K562 (cell line): ENCODE results near the gene CLTA. TPM values are rescaled to one million over a fixed set of nuclear protein-coding genes. Genes with fewer than 3 reads are reported as not detected.

Experiments
- ADNP ChIP-seq: fragments of 200-800 bp; sonication (Bioruptor generic); IDR thresholded peaks from 2 replicates; pipeline ENCODE4 v1.6.1; 2016; ENCODE audit warnings: missing genetic modification characterization, missing compliant biosample characterization
- BCOR ChIP-seq: fragments of 450-650 bp; IDR thresholded peaks from 2 replicates; pipeline ENCODE4 v1.6.1; 2016
- ESRRB ChIP-seq: fragments of 250-450 bp; sonication (Bioruptor Pico); IDR thresholded peaks from 2 replicates; pipeline ENCODE4 v1.5.0; 2020; ENCODE audit warnings: mild to moderate bottlenecking, moderate library complexity, borderline replicate concordance
- HDAC2 ChIP-seq: fragments of 450-650 bp; IDR thresholded peaks from 2 replicates; pipeline ENCODE4 v1.6.1; 2016; ENCODE audit warnings: mild to moderate bottlenecking
- HMGN3 ChIP-seq: IDR thresholded peaks from 2 replicates; pipeline ENCODE4 v1.6.1; 2011; ENCODE audit warnings: borderline replicate concordance, low read depth, mild to moderate bottlenecking, mixed read lengths, low read length; ENCODE audit not compliant: insufficient read length; ENCODE audit errors: extremely low read depth
- HNRNPL ChIP-seq: fragments of 200-400 bp; formaldehyde crosslinking; IDR thresholded peaks from 2 replicates; pipeline ENCODE4 v1.6.1; 2017; ENCODE audit warnings: low read depth, mild to moderate bottlenecking, low read length
- KDM1A ChIP-seq, 2 experiments: fragments of 450-650 bp; IDR thresholded peaks; 2 replicates each; pipeline ENCODE4 v1.6.1; 2016; ENCODE audit warnings: mild to moderate bottlenecking in 2 of 2
- MCM5 ChIP-seq: fragments of 450-650 bp; IDR thresholded peaks from 2 replicates; pipeline ENCODE4 v1.6.1; 2016; ENCODE audit warnings: low read depth
- NR3C1 ChIP-seq: sonication (generic); formaldehyde crosslinking; IDR thresholded peaks from 2 replicates; pipeline ENCODE4 v1.8.1; 2022; ENCODE audit warnings: missing genetic modification reagents
- PHF20 ChIP-seq: fragments of 450-650 bp; IDR thresholded peaks from 2 replicates; pipeline ENCODE4 v1.6.1; 2018; ENCODE audit not compliant: partially characterized antibody
- RAD51 ChIP-seq: fragments of 450-650 bp; IDR thresholded peaks from 2 replicates; pipeline ENCODE4 v1.7.1; 2016; ENCODE audit warnings: low read depth, mild to moderate bottlenecking, borderline replicate concordance
- SAFB2 ChIP-seq: fragments of 200-400 bp; formaldehyde crosslinking; IDR thresholded peaks from 2 replicates; pipeline ENCODE4 v1.6.1; 2018; ENCODE audit warnings: borderline replicate concordance, low read length, low read depth, moderate library complexity; ENCODE audit not compliant: severe bottlenecking
- SMC3 ChIP-seq: conservative IDR thresholded peaks from 2 replicates; pipeline ENCODE4 v1.6.1; 2011; ENCODE audit warnings: low read depth, low read length, improper control_type of control experiment; ENCODE audit not compliant: insufficient read depth
- SP1 ChIP-seq: sonication (generic); formaldehyde crosslinking; IDR thresholded peaks from 2 replicates; pipeline ENCODE4 v1.8.1; 2022; ENCODE audit warnings: mild to moderate bottlenecking, missing genetic modification reagents
- THRAP3 ChIP-seq: fragments of 450-650 bp; IDR thresholded peaks from 2 replicates; pipeline ENCODE4 v1.6.1; 2016; ENCODE audit warnings: mild to moderate bottlenecking, inconsistent platforms, borderline replicate concordance
- ZBTB7A ChIP-seq: IDR thresholded peaks from 2 replicates; pipeline ENCODE4 v1.6.1; 2011; ENCODE audit warnings: low read depth, mild to moderate bottlenecking, low read length, moderate library complexity, borderline replicate concordance; ENCODE audit not compliant: control insufficient read depth
- ZC3H4 ChIP-seq: sonication (generic); formaldehyde crosslinking; IDR thresholded peaks from 2 replicates; pipeline ENCODE4 v1.9.0; 2021; ENCODE audit warnings: missing genetic modification reagents, borderline replicate concordance
- ZNF384 ChIP-seq: IDR thresholded peaks from 2 replicates; pipeline ENCODE4 v1.6.1; 2012; ENCODE audit warnings: low read depth, low read length, improper control_type of control experiment
- polyA plus RNA-seq, 8 experiments: library from polyadenylated mRNA; depleted of rRNA in 4 of 8; stranded (reverse) in 5 of 8; unstranded in 3 of 8; fragments of >200 nt; fragmentation: Nextera tagmentation in 2 of 8; fragmentation: Illumina TruSeq in 1 of 8; extraction: Ambion mirVana in 2 of 8; extraction: Trizol in 1 of 8; gene quantifications; 2 replicates each; pipeline versions ENCODE4 v1.2.1 to v1.2.3, GENCODE V29; 2011 to 2014; ENCODE audit warnings: inconsistent platforms in 1 of 8, missing spikeins in 1 of 8
- total RNA-seq, 7 experiments: library from RNA; depleted of rRNA in 6 of 7; stranded (reverse); fragments of >200 nt in 6 of 7; fragmentation: Illumina TruSeq in 2 of 7; extraction: Trizol in 2 of 7; gene quantifications; 2 replicates each; pipeline versions ENCODE4 v1.2.1 to v1.2.3, GENCODE V29; 2011 to 2021; ENCODE audit warnings: low replicate concordance in 1 of 7
- TF ChIP-seq, protein P1 (sequence below): fragments of 250-450 bp; sonication (Bioruptor Pico); IDR thresholded peaks from 2 replicates; pipeline ENCODE4 v1.5.0; 2020; ENCODE audit warnings: mild to moderate bottlenecking, borderline replicate concordance
- TF ChIP-seq, protein P2 (sequence below): fragments of 450-650 bp; IDR thresholded peaks from 2 replicates; pipeline ENCODE4 v1.6.1; 2016; ENCODE audit warnings: antibody characterized with exemption
- TF ChIP-seq, protein P3 (sequence below), 2 experiments: fragments of 450-650 bp; IDR thresholded peaks; 2 replicates each; pipeline ENCODE4 v1.6.1; 2016
- TF ChIP-seq, protein P4 (sequence below), 3 experiments: IDR thresholded peaks in 2 of 3; conservative IDR thresholded peaks in 1 of 3; 2 replicates each; pipeline ENCODE4 v1.5.1; 2011 to 2012; ENCODE audit warnings: low read length in 3 of 3, mild to moderate bottlenecking in 3 of 3, control low read depth in 2 of 3, improper control_type of control experiment in 1 of 3, inconsistent platforms in 1 of 3, low read depth in 1 of 3, mixed read lengths in 1 of 3, moderate library complexity in 1 of 3; ENCODE audit not compliant: insufficient read depth in 2 of 3

Gene CLTA
- total and polyA plus RNA-seq, 9 of the 15 experiments (the other 6 are each of a cell fraction or from before 2014, with no cell fraction given), result 37.8 to 219 (median 144) TPM

DNA sequence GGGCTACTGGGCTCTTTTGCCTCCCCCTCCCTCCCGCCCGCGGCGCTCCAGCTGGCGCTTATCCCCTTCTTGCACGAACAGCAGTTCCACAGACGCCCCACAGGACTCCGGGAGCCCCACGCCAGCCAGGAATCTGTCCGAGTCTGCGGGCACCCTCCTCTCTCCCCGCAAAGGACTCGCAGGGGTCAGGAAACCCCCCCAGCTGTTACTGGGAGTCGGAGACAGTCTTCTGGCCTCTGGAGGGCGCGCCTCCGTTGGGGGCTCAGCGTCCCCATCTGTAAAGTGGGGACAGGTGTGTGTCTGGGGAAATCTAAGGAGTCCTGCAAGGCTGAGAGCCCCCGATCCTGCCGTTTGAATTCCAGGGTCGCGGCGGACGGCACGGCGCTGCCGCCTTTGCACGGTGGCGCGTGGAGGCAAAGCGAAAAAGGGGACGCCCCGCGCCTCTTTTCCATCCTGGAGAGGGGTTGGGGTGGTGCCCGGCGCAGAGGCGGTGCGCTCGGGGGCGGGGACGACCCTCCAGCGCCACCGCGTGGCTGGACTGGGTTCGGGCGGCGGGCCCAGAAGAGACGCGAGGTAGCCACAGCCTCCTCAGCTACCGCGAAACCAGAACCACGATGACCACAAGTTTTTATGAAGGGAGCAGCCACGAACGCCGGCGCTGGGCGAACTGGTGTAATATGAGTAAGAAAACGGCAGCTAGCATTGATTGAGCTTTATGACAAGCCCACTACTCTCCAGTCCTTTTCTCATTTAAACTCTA lies 24.4 kb upstream of the CLTA start (continued):
- TF ChIP-seq ZNF384 (no peak), SP1 (CRISPR knock-in tag) (peak; percentile 74), THRAP3 (no peak), ZC3H4 (CRISPR knock-in tag) (no peak), SMC3 (peak; percentile 71), SAFB2 (no peak), HMGN3 (no peak), RAD51 (no peak), ESRRB (CRISPR knock-in tag) (no peak), KDM1A (IDR thresholded peaks at IDR 0.05) (peak; percentile 68 to 88), HDAC2 (peak; percentile 35; the same call in 1 of the 2 replicates), NR3C1 (no peak), BCOR (peak; percentile 94), ADNP (tag) (peak; percentile 83), ZBTB7A (0 out of 2 replicates have a peak, but pooled peaks have one; percentile 28), MCM5 (no peak), HNRNPL (no peak), PHF20 (peak; percentile 17)
- TF ChIP-seq, protein P1, sequence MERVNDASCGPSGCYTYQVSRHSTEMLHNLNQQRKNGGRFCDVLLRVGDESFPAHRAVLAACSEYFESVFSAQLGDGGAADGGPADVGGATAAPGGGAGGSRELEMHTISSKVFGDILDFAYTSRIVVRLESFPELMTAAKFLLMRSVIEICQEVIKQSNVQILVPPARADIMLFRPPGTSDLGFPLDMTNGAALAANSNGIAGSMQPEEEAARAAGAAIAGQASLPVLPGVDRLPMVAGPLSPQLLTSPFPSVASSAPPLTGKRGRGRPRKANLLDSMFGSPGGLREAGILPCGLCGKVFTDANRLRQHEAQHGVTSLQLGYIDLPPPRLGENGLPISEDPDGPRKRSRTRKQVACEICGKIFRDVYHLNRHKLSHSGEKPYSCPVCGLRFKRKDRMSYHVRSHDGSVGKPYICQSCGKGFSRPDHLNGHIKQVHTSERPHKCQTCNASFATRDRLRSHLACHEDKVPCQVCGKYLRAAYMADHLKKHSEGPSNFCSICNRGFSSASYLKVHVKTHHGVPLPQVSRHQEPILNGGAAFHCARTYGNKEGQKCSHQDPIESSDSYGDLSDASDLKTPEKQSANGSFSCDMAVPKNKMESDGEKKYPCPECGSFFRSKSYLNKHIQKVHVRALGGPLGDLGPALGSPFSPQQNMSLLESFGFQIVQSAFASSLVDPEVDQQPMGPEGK (CRISPR knock-in tag), result no peak
- TF ChIP-seq, protein P2, sequence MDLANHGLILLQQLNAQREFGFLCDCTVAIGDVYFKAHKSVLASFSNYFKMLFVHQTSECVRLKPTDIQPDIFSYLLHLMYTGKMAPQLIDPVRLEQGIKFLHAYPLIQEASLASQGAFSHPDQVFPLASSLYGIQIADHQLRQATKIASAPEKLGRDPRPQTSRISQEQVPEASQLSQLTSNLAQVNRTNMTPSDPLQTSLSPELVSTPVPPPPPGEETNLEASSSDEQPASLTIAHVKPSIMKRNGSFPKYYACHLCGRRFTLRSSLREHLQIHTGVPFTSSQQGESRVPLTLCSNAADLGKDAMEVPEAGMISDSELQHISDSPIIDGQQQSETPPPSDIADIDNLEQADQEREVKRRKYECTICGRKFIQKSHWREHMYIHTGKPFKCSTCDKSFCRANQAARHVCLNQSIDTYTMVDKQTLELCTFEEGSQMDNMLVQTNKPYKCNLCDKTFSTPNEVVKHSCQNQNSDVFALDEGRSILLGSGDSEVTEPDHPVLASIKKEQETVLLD, result no peak
- TF ChIP-seq, protein P3, sequence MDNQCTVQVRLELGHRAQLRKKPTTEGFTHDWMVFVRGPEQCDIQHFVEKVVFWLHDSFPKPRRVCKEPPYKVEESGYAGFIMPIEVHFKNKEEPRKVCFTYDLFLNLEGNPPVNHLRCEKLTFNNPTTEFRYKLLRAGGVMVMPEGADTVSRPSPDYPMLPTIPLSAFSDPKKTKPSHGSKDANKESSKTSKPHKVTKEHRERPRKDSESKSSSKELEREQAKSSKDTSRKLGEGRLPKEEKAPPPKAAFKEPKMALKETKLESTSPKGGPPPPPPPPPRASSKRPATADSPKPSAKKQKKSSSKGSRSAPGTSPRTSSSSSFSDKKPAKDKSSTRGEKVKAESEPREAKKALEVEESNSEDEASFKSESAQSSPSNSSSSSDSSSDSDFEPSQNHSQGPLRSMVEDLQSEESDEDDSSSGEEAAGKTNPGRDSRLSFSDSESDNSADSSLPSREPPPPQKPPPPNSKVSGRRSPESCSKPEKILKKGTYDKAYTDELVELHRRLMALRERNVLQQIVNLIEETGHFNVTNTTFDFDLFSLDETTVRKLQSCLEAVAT (IDR thresholded peaks at IDR 0.05), result 0 out of 4 replicates have a peak, but pooled peaks of 1 of the 2 experiments have one; percentile 30
- TF ChIP-seq, protein P4, sequence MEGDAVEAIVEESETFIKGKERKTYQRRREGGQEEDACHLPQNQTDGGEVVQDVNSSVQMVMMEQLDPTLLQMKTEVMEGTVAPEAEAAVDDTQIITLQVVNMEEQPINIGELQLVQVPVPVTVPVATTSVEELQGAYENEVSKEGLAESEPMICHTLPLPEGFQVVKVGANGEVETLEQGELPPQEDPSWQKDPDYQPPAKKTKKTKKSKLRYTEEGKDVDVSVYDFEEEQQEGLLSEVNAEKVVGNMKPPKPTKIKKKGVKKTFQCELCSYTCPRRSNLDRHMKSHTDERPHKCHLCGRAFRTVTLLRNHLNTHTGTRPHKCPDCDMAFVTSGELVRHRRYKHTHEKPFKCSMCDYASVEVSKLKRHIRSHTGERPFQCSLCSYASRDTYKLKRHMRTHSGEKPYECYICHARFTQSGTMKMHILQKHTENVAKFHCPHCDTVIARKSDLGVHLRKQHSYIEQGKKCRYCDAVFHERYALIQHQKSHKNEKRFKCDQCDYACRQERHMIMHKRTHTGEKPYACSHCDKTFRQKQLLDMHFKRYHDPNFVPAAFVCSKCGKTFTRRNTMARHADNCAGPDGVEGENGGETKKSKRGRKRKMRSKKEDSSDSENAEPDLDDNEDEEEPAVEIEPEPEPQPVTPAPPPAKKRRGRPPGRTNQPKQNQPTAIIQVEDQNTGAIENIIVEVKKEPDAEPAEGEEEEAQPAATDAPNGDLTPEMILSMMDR (IDR thresholded peaks at IDR 0.05 in 2 of 3, conservative IDR thresholded peaks at IDR 0.05 in 1 of 3; ENCODE audit: insufficient read depth in 2 of 3, low read depth in 1 of 3, low read length in 3 of 3), result peak; percentile 76 to 91 (median 80)
